Measurements from ENCODE around the gene IRF2BPL. TPM values are rescaled to one million over a fixed set of nuclear protein-coding genes. Genes with fewer than 3 reads are reported as not detected.

Gene IRF2BPL
- total RNA-seq, 1 experiment from 2014 or later: 74.6 TPM

DNA sequence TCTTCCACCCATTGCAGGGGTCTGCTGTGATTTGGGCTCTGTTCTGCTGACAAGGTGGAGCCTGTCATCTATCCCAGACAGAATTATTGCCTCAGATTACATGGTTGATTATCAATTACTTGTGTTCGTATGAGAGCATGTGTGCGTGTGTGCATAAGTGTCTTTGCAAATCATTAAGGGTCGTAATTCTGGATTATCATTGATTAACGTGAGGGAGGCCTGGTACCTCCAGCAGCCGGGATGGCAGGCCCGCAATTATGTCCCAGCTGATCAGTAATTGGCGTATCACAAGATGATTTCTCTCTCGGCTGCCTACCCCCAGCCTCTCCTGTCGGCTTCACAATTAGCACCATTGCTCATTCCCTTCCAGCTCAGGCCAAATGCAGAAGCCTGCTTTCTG, 29.6 kb upstream of the IRF2BPL start:
- no peak overlapping the region for H2AFZ ChIP-seq (ENCODE audit: low read depth, low read length, poor library complexity, severe bottlenecking)
- TF ChIP-seq POLR2A (IDR thresholded peaks at IDR 0.05; ENCODE audit: borderline replicate concordance, extremely low read depth, insufficient read depth, insufficient read length) (no peak), EGR1 (IDR thresholded peaks at IDR 0.05; ENCODE audit: low read depth) (no peak), ZNF274 (IDR thresholded peaks at IDR 0.05; ENCODE audit: low read depth, low read length) (no peak), CEBPB (IDR thresholded peaks at IDR 0.05; ENCODE audit: low read depth) (no peak), RAD21 (IDR thresholded peaks at IDR 0.05; ENCODE audit: low read depth) (no peak), EZH2 (IDR thresholded peaks at IDR 0.05) (no peak), SIN3A (IDR thresholded peaks at IDR 0.05; ENCODE audit: low read depth) (no peak), EZH2phosphoT487 (IDR thresholded peaks at IDR 0.05; ENCODE audit: borderline replicate concordance) (no peak), TCF7L2 (IDR thresholded peaks at IDR 0.05; ENCODE audit: borderline replicate concordance, extremely low read depth, insufficient read depth, insufficient read length) (no peak), FOSL1 (IDR thresholded peaks at IDR 0.05; ENCODE audit: low read depth) (no peak), CBX3 (IDR thresholded peaks at IDR 0.05; ENCODE audit: low read depth) (no peak), POLR2AphosphoS5 (IDR thresholded peaks at IDR 0.05; ENCODE audit: low read depth, low read length) (no peak), ZFX (IDR thresholded peaks at IDR 0.05) (no peak), SRF (IDR thresholded peaks at IDR 0.05; ENCODE audit: low read depth) (no peak), SP1 (IDR thresholded peaks at IDR 0.05; ENCODE audit: low read depth) (no peak)
- TF ChIP-seq, protein P1, sequence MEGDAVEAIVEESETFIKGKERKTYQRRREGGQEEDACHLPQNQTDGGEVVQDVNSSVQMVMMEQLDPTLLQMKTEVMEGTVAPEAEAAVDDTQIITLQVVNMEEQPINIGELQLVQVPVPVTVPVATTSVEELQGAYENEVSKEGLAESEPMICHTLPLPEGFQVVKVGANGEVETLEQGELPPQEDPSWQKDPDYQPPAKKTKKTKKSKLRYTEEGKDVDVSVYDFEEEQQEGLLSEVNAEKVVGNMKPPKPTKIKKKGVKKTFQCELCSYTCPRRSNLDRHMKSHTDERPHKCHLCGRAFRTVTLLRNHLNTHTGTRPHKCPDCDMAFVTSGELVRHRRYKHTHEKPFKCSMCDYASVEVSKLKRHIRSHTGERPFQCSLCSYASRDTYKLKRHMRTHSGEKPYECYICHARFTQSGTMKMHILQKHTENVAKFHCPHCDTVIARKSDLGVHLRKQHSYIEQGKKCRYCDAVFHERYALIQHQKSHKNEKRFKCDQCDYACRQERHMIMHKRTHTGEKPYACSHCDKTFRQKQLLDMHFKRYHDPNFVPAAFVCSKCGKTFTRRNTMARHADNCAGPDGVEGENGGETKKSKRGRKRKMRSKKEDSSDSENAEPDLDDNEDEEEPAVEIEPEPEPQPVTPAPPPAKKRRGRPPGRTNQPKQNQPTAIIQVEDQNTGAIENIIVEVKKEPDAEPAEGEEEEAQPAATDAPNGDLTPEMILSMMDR (IDR thresholded peaks at IDR 0.05 in 2 of 3, conservative IDR thresholded peaks at IDR 0.05 in 1 of 3; ENCODE audit: borderline replicate concordance in 1 of 3, insufficient read depth in 1 of 3, low read depth in 2 of 3, low read length in 2 of 3): no peak
- TF ChIP-seq, protein P2, sequence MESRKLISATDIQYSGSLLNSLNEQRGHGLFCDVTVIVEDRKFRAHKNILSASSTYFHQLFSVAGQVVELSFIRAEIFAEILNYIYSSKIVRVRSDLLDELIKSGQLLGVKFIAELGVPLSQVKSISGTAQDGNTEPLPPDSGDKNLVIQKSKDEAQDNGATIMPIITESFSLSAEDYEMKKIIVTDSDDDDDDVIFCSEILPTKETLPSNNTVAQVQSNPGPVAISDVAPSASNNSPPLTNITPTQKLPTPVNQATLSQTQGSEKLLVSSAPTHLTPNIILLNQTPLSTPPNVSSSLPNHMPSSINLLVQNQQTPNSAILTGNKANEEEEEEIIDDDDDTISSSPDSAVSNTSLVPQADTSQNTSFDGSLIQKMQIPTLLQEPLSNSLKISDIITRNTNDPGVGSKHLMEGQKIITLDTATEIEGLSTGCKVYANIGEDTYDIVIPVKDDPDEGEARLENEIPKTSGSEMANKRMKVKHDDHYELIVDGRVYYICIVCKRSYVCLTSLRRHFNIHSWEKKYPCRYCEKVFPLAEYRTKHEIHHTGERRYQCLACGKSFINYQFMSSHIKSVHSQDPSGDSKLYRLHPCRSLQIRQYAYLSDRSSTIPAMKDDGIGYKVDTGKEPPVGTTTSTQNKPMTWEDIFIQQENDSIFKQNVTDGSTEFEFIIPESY (IDR thresholded peaks at IDR 0.05; ENCODE audit: extremely low read depth, insufficient replicate concordance, low read length): no peak
- TF ChIP-seq, protein P3, sequence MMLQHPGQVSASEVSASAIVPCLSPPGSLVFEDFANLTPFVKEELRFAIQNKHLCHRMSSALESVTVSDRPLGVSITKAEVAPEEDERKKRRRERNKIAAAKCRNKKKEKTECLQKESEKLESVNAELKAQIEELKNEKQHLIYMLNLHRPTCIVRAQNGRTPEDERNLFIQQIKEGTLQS (IDR thresholded peaks at IDR 0.05): no peak
- TF ChIP-seq, protein P4, sequence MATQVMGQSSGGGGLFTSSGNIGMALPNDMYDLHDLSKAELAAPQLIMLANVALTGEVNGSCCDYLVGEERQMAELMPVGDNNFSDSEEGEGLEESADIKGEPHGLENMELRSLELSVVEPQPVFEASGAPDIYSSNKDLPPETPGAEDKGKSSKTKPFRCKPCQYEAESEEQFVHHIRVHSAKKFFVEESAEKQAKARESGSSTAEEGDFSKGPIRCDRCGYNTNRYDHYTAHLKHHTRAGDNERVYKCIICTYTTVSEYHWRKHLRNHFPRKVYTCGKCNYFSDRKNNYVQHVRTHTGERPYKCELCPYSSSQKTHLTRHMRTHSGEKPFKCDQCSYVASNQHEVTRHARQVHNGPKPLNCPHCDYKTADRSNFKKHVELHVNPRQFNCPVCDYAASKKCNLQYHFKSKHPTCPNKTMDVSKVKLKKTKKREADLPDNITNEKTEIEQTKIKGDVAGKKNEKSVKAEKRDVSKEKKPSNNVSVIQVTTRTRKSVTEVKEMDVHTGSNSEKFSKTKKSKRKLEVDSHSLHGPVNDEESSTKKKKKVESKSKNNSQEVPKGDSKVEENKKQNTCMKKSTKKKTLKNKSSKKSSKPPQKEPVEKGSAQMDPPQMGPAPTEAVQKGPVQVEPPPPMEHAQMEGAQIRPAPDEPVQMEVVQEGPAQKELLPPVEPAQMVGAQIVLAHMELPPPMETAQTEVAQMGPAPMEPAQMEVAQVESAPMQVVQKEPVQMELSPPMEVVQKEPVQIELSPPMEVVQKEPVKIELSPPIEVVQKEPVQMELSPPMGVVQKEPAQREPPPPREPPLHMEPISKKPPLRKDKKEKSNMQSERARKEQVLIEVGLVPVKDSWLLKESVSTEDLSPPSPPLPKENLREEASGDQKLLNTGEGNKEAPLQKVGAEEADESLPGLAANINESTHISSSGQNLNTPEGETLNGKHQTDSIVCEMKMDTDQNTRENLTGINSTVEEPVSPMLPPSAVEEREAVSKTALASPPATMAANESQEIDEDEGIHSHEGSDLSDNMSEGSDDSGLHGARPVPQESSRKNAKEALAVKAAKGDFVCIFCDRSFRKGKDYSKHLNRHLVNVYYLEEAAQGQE (IDR thresholded peaks at IDR 0.05; ENCODE audit: low read depth): no peak
- no peak overlapping the region for H3K4me3 ChIP-seq (replicated peaks in 1 of 2; ENCODE audit: low read depth in 1 of 2, low read length in 2 of 2)
- RAD21 ChIA-PET (ENCODE audit: low non-redundant PET in 1 of 2, low total read pairs in 2 of 2, uncharacterized antibody in 2 of 2, unreplicated experiment in 2 of 2): interaction anchor here (0.7 to 1.8 kb wide), 3 partner anchors 65 to 182 kb away, joined by 3 to 7 read pairs (median 3); no protein-coding TSS in a partner anchor
- H4K20me1 ChIP-seq (ENCODE audit: insufficient read depth): no peaks in the 10 kb centered on the region
- no peak for DNase-seq (ENCODE audit: low read depth, low spot score)
- H3K9me2 ChIP-seq (ENCODE audit: insufficient read depth): no peaks in the 10 kb centered on the region
- no TSS peak for BruUV-seq (replicated peaks)
- no peak for ATAC-seq
- CTCF ChIA-PET: interaction anchor here (0.8 to 3.3 kb wide), 2 partner anchors 8 to 144 kb away, joined by 4 to 18 read pairs; no protein-coding TSS in a partner anchor
- POLR2A ChIA-PET: interaction anchor here (0.6 to 1.7 kb wide), 2 partner anchors 95 to 182 kb away, joined by 3 to 7 read pairs; no protein-coding TSS in a partner anchor
- H3K79me2 ChIP-seq (ENCODE audit: insufficient read depth, low read length): no peaks in the 10 kb centered on the region
- no peak overlapping the region for H3K4me2 ChIP-seq (ENCODE audit: low read length)
- no peaks in the 10 kb centered on the region for H3K36me3 ChIP-seq (ENCODE audit: control insufficient read depth in 1 of 2, insufficient read depth in 2 of 2, low read length in 2 of 2)
- no peak overlapping the region for H3K9ac ChIP-seq (ENCODE audit: low read length)
- H3K4me1 ChIP-seq (ENCODE audit: control insufficient read depth in 1 of 2, insufficient read depth in 2 of 2, low read length in 2 of 2): peaks cover 15 to 35% of the 10 kb centered on the region in 2 experiments
- intact Hi-C loops (cut with micrococcal nuclease): loop anchor here (2.0 kb wide), 1 partner anchor 111 kb away; no protein-coding TSS in a partner anchor
- H3K27me3 ChIP-seq (ENCODE audit: insufficient read depth, low read length): no peaks in the 10 kb centered on the region
- H3K27ac ChIP-seq (ENCODE audit: low read depth, low read length): no peak overlapping the region
- no peaks in the 10 kb centered on the region for H3K9me3 ChIP-seq (ENCODE audit: control insufficient read depth in 1 of 2, insufficient read depth in 1 of 2, low read depth in 1 of 2, low read length in 2 of 2)
